ENCODE data around the gene AKR7A2. TPM values are rescaled to one million over a fixed set of nuclear protein-coding genes. Genes with fewer than 3 reads are reported as not detected.

AKR7A2 gene
- total and polyA plus RNA-seq, 9 of the 15 experiments (the other 6 are each of a cell fraction or from before 2014, with no cell fraction given): 2.0 to 78.4 (median 49.4) TPM

- Histone ChIP-seq H3K9me3 (replicated peaks; ENCODE audit: control insufficient read depth, insufficient read depth, low read depth, low read length) (no peaks in the 10 kb centered on the region), H2AFZ (ENCODE audit: low read depth, low read length) (no peak overlapping the region), H3K9ac (ENCODE audit: insufficient read depth in 1 of 2, low read depth in 2 of 2, low read length in 2 of 2) (peak overlapping the region in 1 of 2 experiments; percentile 41; a peak in 1 of 4 replicates), H3K4me3 (no peak overlapping the region), H4K20me1 (replicated peaks; ENCODE audit: control insufficient read depth, insufficient read depth, low read length) (no peaks in the 10 kb centered on the region; the same call in 1 of the 2 replicates), H3K79me2 (ENCODE audit: control insufficient read depth, insufficient read depth, low read length) (peaks cover 42% of the 10 kb centered on the region), H3K36me3 (ENCODE audit: control insufficient read depth, insufficient read depth, low read length) (peaks cover 51% of the 10 kb centered on the region), H3K9me1 (ENCODE audit: control insufficient read depth, insufficient read depth, low read length) (peaks cover 2% of the 10 kb centered on the region), H3K27ac (ENCODE audit: extremely low read depth, low read depth, low read length) (no peak overlapping the region), H3K4me2 (ENCODE audit: insufficient read depth, low read length) (no peak overlapping the region), H3K4me1 (replicated peaks in 1 of 2; ENCODE audit: control insufficient read depth in 2 of 2, insufficient read depth in 2 of 2, low read length in 2 of 2) (peaks cover 30 to 50% of the 10 kb centered on the region in 2 experiments), H3K27me3 (ENCODE audit: control insufficient read depth in 2 of 2, insufficient read depth in 2 of 2, low read length in 2 of 2) (no peaks in the 10 kb centered on the region)
- 93% methylated on average over 7 of the region's 7 CpGs for WGBS (ENCODE audit: insufficient coverage, low coverage, missing lambda C conversion rate)
- POLR2A ChIA-PET: interaction anchor here (0.6 to 4.0 kb wide), 5 partner anchors 14 to 287 kb away, joined by 3 to 19 read pairs (median 3); a partner anchor contains a TSS
- no peak for DNase-seq (ENCODE audit: extremely low read depth in 1 of 4, low spot score in 3 of 4)
- FAIRE-seq: no peak
- CTCF ChIA-PET (ENCODE audit: low intra/inter-chr PET ratio): no interaction called here
- in situ Hi-C loops (cut with MboI): no loop called here
- ATAC-seq: no peak
- intact Hi-C loops (cut with micrococcal nuclease): loop anchor here (5.0 kb wide), 1 partner anchor 58 kb away; the partner anchor contains the start of genes EMC1 and MRTO4
- no TSS peak for BruUV-seq (replicated peaks)
- TF ChIP-seq MBD1 (CRISPR knock-in tag; IDR thresholded peaks at IDR 0.05) (no peak), GATAD2A (IDR thresholded peaks at IDR 0.05) (no peak), STAG1 (CRISPR knock-in tag; IDR thresholded peaks at IDR 0.05; ENCODE audit: borderline replicate concordance) (no peak), REST (IDR thresholded peaks at IDR 0.05; ENCODE audit: borderline replicate concordance) (no peak), REST (CRISPR knock-in tag; IDR thresholded peaks at IDR 0.05; ENCODE audit: low read depth) (no peak), ZNF449 (CRISPR knock-in tag; IDR thresholded peaks at IDR 0.05) (no peak), FOXP1 (CRISPR knock-in tag; IDR thresholded peaks at IDR 0.05) (no peak), NFYB (IDR thresholded peaks at IDR 0.05; ENCODE audit: extremely low read depth, insufficient read length) (no peak), ZBTB9 (CRISPR knock-in tag; IDR thresholded peaks at IDR 0.05) (no peak), ZBED1 (IDR thresholded peaks at IDR 0.05) (no peak)
Observed at GRCh38 chr1:19310061-19310460, 1.9 kb downstream of the AKR7A2 start.

All from K562 (cell line).